Measurements from ENCODE around the gene PYGO2. TPM values are rescaled to one million over a fixed set of nuclear protein-coding genes. Genes with fewer than 3 reads are reported as not detected.

PYGO2 gene
- total and polyA plus RNA-seq, 3 donors from 2014 or later, result 31.0 to 34.9 (median 33.2) TPM

DNA sequence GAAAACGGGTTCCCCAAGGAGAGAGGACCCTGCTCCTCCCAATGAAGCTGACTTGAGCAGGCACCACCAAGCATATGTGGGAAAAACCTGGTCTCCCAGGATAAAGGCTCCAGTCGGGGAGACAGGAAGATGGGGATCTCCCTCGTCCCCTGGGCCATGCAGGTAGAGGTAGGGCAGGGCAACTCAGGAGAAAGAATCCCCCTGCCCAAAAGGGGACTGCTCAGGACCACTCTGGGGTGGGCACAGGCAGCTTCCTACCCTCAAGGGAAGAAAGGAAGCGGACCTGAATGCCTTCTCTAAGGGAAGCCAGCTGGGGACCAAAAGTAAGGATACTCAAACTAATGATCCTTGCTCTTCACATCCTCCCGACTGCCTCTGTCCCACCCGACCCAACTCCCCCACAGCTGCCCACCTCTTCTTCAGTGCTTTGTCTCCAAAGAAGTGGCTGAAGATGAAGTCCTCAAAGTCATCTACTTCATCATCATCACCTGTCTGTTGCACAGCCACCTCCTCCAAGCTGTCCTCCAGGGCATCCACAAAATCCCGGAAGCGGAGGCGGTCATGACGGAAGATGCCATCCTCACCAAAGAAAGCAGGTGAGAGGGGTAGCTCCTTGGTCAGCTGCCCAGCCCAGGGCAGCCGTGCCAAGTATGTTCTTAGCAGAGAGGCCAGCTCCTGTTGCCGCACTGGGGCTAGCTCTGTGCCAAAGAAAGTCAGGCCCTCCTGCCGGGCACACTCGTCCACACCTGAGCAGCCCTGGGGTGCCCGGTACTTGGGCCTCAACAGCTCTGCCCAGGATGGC lies 16.2 kb downstream of the PYGO2 start:
- H3K27ac ChIP-seq, result peak overlapping the region in 1 of 2 donors; percentile 56
- DNase-seq, result no peak
- no peak overlapping the region for H3K4me3 ChIP-seq
- H3K36me3 ChIP-seq (ENCODE audit: low read depth, missing control alignments), result no peaks in the 10 kb centered on the region
- no peak for TF ChIP-seq POLR2A (IDR thresholded peaks at IDR 0.05)
- TF ChIP-seq CTCF (IDR thresholded peaks at IDR 0.05), result no peak
- no peaks in the 10 kb centered on the region for H3K9me3 ChIP-seq
- 79 to 86% methylated on average over 11 to 15 of the region's 15 CpGs for WGBS, 2 donors
- peaks cover 37% of the 10 kb centered on the region for H3K4me1 ChIP-seq
- intact Hi-C loops (cut with DNase I; ENCODE audit: low total_unique reads), result no loop called here
- no peaks in the 10 kb centered on the region for H3K27me3 ChIP-seq

DNA sequence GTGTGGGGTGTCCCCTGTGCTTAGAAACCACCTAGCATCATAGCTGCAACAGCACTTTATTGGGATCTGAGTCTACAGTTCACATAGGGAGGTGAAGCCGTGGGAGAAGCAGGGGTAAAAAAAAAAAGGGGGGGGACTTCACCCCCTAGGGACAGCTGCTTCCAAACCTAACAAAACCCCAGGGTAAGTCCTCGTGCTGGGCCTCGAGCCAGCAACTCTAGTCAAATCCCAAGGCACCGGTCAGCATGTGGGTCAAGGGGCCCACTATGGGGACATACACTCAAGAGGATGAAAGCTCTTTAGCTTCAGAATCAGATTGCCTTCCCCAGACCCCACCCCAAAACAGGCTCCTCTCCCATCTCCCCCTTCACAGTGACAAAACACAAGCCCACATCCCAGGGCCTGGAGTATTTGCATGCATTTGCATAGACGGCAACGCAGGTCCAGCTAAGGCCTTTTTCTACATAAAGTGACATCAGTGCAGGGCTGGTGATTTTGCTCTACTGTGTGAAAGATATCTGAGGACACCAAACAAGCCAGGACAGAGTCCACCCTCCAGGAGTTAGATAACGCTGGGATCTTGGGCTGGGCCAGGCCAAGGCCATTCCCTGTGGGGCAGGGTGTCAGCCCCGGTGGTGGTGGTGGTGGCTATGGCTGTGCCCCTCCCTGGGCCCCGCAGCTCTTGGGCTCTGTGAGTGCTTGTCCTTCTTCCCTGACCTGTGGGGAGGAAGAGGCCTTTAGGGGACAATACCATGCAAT lies 17.0 kb downstream of the PYGO2 start:
- TF ChIP-seq POLR2A (IDR thresholded peaks at IDR 0.05) (no peak), CTCF (IDR thresholded peaks at IDR 0.05) (no peak)
- no peak for DNase-seq
- peak overlapping the region in 1 of 2 donors; percentile 56 for H3K27ac ChIP-seq
- H3K9me3 ChIP-seq, result no peaks in the 10 kb centered on the region
- intact Hi-C loops (cut with DNase I; ENCODE audit: low total_unique reads), result no loop called here
- H3K36me3 ChIP-seq (ENCODE audit: low read depth, missing control alignments), result no peaks in the 10 kb centered on the region
- WGBS, 2 donors, result 32 to 47% methylated on average over 8 to 9 of the region's 9 CpGs
- H3K4me3 ChIP-seq, result no peak overlapping the region
- peaks cover 43% of the 10 kb centered on the region for H3K4me1 ChIP-seq
- H3K27me3 ChIP-seq, result no peaks in the 10 kb centered on the region

DNA sequence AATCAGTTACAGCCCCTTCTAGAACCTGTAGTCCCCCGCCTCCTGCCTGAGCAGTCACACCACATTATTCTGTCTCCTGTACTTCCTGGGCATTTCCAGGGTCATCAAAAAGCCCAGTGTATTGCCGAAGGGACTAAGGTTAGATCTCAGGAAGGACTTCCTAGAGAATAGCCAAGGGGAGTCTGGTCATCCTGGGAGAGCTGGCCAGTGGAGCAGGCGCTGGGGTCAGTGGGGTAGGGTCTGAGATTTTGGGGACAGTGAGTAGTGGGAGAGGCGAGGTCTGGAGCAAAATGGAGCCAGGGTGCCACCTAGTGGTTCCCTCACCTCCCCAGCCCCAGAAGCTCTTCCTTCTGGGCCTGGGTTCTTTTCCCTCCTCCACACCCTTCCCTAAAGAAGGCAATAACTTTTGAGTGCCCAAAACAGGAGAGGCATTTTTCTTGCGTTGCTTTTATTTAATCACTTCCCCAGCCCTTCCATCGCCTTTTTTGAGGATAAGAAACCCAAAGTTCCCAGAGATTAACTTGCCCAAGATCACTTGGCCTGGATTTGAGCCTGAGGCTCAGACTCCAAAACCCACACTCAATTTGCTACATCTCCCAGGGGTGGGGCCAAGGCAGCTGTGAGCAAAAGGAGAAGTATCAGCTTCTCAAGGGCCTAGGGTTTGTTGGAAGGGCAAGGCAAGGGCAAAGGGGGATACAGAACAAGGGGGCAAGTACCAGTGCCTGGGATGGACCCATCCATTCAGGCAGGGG lies 17.8 kb downstream of the PYGO2 start:
- Histone ChIP-seq H3K27ac (peak overlapping the region in 1 of 2 donors; percentile 56), H3K9me3 (no peaks in the 10 kb centered on the region), H3K36me3 (ENCODE audit: low read depth, missing control alignments) (no peaks in the 10 kb centered on the region), H3K4me1 (peaks cover 49% of the 10 kb centered on the region), H3K27me3 (no peaks in the 10 kb centered on the region), H3K4me3 (no peak overlapping the region)
- intact Hi-C loops (cut with DNase I; ENCODE audit: low total_unique reads), result no loop called here
- TF ChIP-seq POLR2A (IDR thresholded peaks at IDR 0.05) (no peak), CTCF (IDR thresholded peaks at IDR 0.05) (peak; percentile 38 to 63 (median 57))
- 54 to 68% methylated on average over 6 of the region's 6 CpGs for WGBS, 2 donors
- peak; percentile 52 for DNase-seq

DNA sequence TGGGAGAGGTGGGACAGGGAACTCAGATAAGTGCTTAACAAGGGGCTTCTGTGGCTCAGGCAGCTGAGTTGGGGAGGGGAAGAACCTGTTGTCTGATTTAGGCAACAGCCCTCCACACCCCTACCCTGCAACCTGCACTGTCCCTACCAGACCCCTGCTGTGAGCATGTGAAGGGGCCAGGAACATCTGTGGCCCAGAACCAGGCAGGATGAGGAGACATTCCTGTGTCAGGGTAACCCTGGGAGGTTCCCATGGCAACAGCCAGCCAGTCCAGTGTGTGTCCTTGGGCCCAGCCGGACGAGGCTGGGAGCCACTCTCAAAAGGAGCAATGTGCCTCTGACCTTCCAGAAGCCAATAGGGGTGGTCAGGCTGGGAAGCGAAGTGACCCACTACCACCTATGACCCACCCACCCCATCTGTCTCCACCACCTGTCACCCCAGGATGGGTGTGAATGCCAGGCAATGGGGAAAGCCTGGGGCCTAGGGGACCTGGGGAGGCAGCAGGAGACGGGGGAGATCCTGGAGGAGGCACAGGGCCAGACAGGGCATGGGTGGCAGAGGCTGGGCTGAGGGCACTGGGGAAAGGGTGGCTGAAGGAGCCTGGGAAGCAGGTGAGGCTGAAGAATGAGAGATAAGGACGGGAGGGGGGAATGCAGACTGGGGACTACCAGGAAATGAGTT lies 20.1 kb downstream of the PYGO2 start:
- peak; percentile 94 for DNase-seq
- WGBS, 2 donors, result 29 to 69% methylated on average over 2 to 5 of the region's 5 CpGs
- H3K27me3 ChIP-seq, result no peaks in the 10 kb centered on the region
- TF ChIP-seq CTCF (IDR thresholded peaks at IDR 0.05) (no peak), POLR2A (IDR thresholded peaks at IDR 0.05) (no peak)
- intact Hi-C loops (cut with DNase I; ENCODE audit: low total_unique reads), result no loop called here
- H3K36me3 ChIP-seq (ENCODE audit: low read depth, missing control alignments), result no peaks in the 10 kb centered on the region
- H3K4me1 ChIP-seq, result peaks cover 60% of the 10 kb centered on the region
- H3K9me3 ChIP-seq, result no peaks in the 10 kb centered on the region
- H3K4me3 ChIP-seq, result no peak overlapping the region
- peak overlapping the region; percentile 64 to 76 for H3K27ac ChIP-seq

Data from testis (tissue), 3 donors.